Common myeloid progenitor, CD34-positive (primary cell): Measurements from ENCODE around the gene C2orf92.

Experiments
- CTCF ChIA-PET: fragments of 350-600 bp; sonication (Branson Sonifier 250); formaldehyde crosslinking; loops from one replicate; lab custom pipeline; 2021; ENCODE audit warnings: antibody characterized with exemption; lab: Charles Lee
- POLR2A ChIA-PET: fragments of 350-600 bp; sonication (Branson Sonifier 250); formaldehyde crosslinking; loops from one replicate; lab custom pipeline; 2021; ENCODE audit warnings: antibody characterized with exemption; lab: Charles Lee
- DNase-seq, 3 donors: peaks; one replicate each; pipeline versions ENCODE4 v3.0.0 to v3.0.0-alpha.2; 2013
- H3K27ac ChIP-seq, 2 experiments: 1 replicate in 1 of 2; 2 replicates in 1 of 2; pipeline ENCODE4 v1.7.0; 2013; ENCODE audit warnings: inconsistent platforms in 2 of 2, low read length in 2 of 2, mild to moderate bottlenecking in 2 of 2, low read depth in 1 of 2, moderate library complexity in 1 of 2; ENCODE audit not compliant: severe bottlenecking in 2 of 2, insufficient read depth in 1 of 2, poor library complexity in 1 of 2
- H3K27me3 ChIP-seq, 5 experiments: replicated peaks in 2 of 5; 1 replicate in 3 of 5; 2 replicates in 2 of 5; pipeline versions ENCODE4 v1.6.1 to v1.7.0; 2013; ENCODE audit warnings: low read length in 4 of 5, mild to moderate bottlenecking in 2 of 5, moderate library complexity in 2 of 5, inconsistent platforms in 1 of 5; ENCODE audit not compliant: insufficient read depth in 5 of 5, control insufficient read depth in 4 of 5
- H3K36me3 ChIP-seq, 4 experiments: 1 replicate in 2 of 4; 2 replicates in 2 of 4; pipeline versions ENCODE4 v1.6.1 to v1.7.0; 2013; ENCODE audit warnings: low read length in 3 of 4, control low read depth in 1 of 4, mild to moderate bottlenecking in 1 of 4; ENCODE audit not compliant: control insufficient read depth in 4 of 4, insufficient read depth in 4 of 4
- H3K4me1 ChIP-seq, 4 experiments: 1 replicate in 3 of 4; 2 replicates in 1 of 4; pipeline versions ENCODE4 v1.6.1 to v1.7.1; 2013; ENCODE audit warnings: low read length in 3 of 4, mild to moderate bottlenecking in 3 of 4, control low read depth in 1 of 4, inconsistent platforms in 1 of 4, moderate library complexity in 1 of 4; ENCODE audit not compliant: control insufficient read depth in 4 of 4, insufficient read depth in 4 of 4; ENCODE audit errors: control extremely low read depth in 1 of 4
- H3K4me3 ChIP-seq, 7 experiments: 1 replicate in 4 of 7; 2 replicates in 3 of 7; pipeline versions ENCODE4 v1.5.1 to v1.7.0; 2013; ENCODE audit warnings: mild to moderate bottlenecking in 7 of 7, low read length in 6 of 7, moderate library complexity in 6 of 7, inconsistent platforms in 2 of 7, low read depth in 2 of 7, control low read depth in 1 of 7; ENCODE audit not compliant: insufficient read depth in 4 of 7, control insufficient read depth in 1 of 7; ENCODE audit errors: extremely low read depth in 1 of 7
- H3K9me3 ChIP-seq, 5 experiments: 1 replicate in 4 of 5; 2 replicates in 1 of 5; pipeline versions ENCODE4 v1.6.1 to v1.7.1; 2013; ENCODE audit warnings: low read length in 4 of 5, mild to moderate bottlenecking in 2 of 5, inconsistent platforms in 1 of 5, low read depth in 1 of 5, moderate library complexity in 1 of 5; ENCODE audit not compliant: control insufficient read depth in 4 of 5, insufficient read depth in 2 of 5; ENCODE audit errors: control extremely low read depth in 1 of 5
- WGBS: methylation state at CpG from one replicate; pipeline ENCODE4 v1.1.5; 2013; ENCODE audit not compliant: insufficient coverage; 5-methylcytosine and 5-hydroxymethylcytosine counted together

C2orf92 gene

DNA sequence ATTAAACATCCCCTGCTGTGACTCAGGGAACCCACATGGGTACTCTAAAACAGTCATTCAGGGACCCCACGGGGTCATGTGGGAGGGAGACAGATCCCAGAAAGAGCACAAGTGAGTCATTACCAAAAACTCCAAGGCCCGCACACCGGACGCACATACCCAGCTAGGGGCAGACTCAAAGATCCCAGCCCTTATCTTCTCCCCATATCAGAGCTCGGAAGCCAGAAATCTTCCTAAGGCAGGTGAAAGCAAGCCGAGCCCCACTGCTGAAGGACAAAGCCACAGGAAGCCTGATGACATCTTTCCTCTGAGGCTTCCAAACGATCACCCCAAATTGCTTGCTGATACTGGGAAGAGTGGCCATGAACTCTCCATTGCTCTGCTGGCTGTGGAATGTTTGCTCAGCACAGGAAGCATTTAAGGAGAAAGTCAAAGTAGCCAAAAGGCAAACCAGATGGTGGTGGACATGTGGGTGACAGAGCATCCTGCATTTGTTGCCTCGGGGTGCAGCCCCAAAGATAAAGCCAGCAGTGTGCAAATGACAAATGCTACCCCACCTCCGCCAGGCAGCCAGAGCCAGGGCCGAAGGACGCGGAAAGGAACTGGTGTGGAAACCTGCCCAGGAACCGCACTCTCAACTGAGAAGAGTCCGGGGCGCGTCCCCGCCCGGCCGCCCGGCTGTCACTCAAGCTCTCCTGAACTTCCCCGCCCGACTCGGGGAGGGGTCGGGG lies 6.5 kb upstream of the C2orf92 start:
- ChIA-PET CTCF (interaction anchor here (1.1 to 8.8 kb wide), 6 partner anchors 9 to 72 kb away, joined by 3 to 111 read pairs (median 4); partner anchors contain the start of gene COX5B), POLR2A (interaction anchor here (0.7 to 5.3 kb wide), 3 partner anchors 10 to 16 kb away, joined by 5 to 51 read pairs (median 13); partner anchors contain the start of gene COX5B)
- DNase-seq, result peak; percentile 73 to 87 (median 87)
- Histone ChIP-seq H3K9me3 (no peaks in the 10 kb centered on the region), H3K27ac (peak overlapping the region; percentile 27 to 86), H3K4me3 (peak overlapping the region; percentile 72 to 95 (median 77)), H3K36me3 (peaks cover 3 to 23% (median 17%) of the 10 kb centered on the region in 4 experiments), H3K27me3 (no peaks in the 10 kb centered on the region), H3K4me1 (peaks cover 3 to 36% (median 32%) of the 10 kb centered on the region in 4 experiments)
- WGBS, result under 1% methylated on average over 24 of the region's 24 CpGs

DNA sequence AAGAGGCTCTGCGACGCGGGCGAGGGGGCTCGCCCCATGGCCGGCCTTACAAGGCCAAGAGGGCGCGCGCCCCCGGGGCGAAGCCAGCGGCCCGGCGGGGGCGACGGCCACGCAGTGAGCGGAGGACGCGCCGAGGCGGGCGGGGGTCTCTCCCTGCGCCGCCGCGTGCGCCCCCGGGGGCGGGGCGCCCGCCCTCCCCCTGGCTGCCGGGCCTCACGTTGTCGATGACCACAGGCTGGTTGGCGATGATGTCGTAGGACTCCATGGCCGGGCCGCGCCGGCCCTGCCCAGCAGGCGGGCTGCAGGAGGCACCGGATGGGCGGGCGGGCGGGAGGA lies 5.9 kb upstream of the C2orf92 start:
- POLR2A ChIA-PET, result interaction anchor here (1.0 to 5.3 kb wide), 5 partner anchors 9 to 37 kb away, joined by 3 to 51 read pairs (median 10); partner anchors contain the start of gene COX5B
- Histone ChIP-seq H3K4me3 (peak overlapping the region; percentile 72 to 95 (median 77)), H3K27ac (peak overlapping the region; percentile 27 to 86), H3K9me3 (no peaks in the 10 kb centered on the region), H3K27me3 (no peaks in the 10 kb centered on the region), H3K4me1 (peaks cover 3 to 36% (median 32%) of the 10 kb centered on the region in 4 experiments), H3K36me3 (peaks cover 0 to 18% (median 12%) of the 10 kb centered on the region in 4 experiments)
- WGBS, result under 1% methylated on average over 32 of the region's 46 CpGs
- DNase-seq, result no peak
- CTCF ChIA-PET, result interaction anchor here (1.0 to 8.8 kb wide), 11 partner anchors 9 to 78 kb away, joined by 3 to 111 read pairs (median 4); partner anchors contain the start of gene COX5B

GRCh38 chr2:97663962-97664635 lies 5.4 kb upstream of the C2orf92 start, which contains the start of gene ACTR1B:
Gene ACTR1B (minus strand): TSS chr2:97664044. CDS start chr2:97663890, 154 bp downstream.
- Histone ChIP-seq H3K4me1 (peaks cover 3 to 36% (median 32%) of the 10 kb centered on the region in 4 experiments), H3K27me3 (no peaks in the 10 kb centered on the region), H3K9me3 (no peaks in the 10 kb centered on the region), H3K36me3 (peaks cover 0 to 13% (median 8%) of the 10 kb centered on the region in 4 experiments), H3K4me3 (peak within 1 kb of the TSS; percentile 72 to 95 (median 77)), H3K27ac (peak within 1 kb of the TSS; percentile 91 to 98)
- DNase-seq, result peak; percentile 98 to 99 (median 99)
- CTCF ChIA-PET, result interaction anchor here (0.7 to 8.8 kb wide), 13 partner anchors 9 to 79 kb away, joined by 3 to 111 read pairs (median 4); partner anchors contain the start of gene COX5B
- POLR2A ChIA-PET, result interaction anchor here (0.7 to 5.3 kb wide), 6 partner anchors 9 to 36 kb away, joined by 3 to 51 read pairs (median 6); partner anchors contain the start of gene COX5B
- 0% methylated on average over 50 of the region's 60 CpGs for WGBS

GRCh38 chr2:97664636-97664970 lies 4.9 kb upstream of the C2orf92 start:
- ChIA-PET CTCF (interaction anchor here (0.7 to 8.8 kb wide), 14 partner anchors 9 to 79 kb away, joined by 3 to 111 read pairs (median 4); partner anchors contain the start of gene COX5B), POLR2A (interaction anchor here (0.7 to 5.3 kb wide), 6 partner anchors 8 to 36 kb away, joined by 3 to 51 read pairs (median 6); partner anchors contain the start of gene COX5B)
- Histone ChIP-seq H3K9me3 (no peaks in the 10 kb centered on the region), H3K4me3 (peak overlapping the region; percentile 59 to 95 (median 76)), H3K4me1 (peaks cover 3 to 36% (median 32%) of the 10 kb centered on the region in 4 experiments), H3K36me3 (peaks cover 0 to 9% (median 4%) of the 10 kb centered on the region in 4 experiments), H3K27me3 (no peaks in the 10 kb centered on the region), H3K27ac (peak overlapping the region; percentile 91 to 98)
- 4% methylated on average over 20 of the region's 21 CpGs for WGBS
- no peak for DNase-seq

DNA sequence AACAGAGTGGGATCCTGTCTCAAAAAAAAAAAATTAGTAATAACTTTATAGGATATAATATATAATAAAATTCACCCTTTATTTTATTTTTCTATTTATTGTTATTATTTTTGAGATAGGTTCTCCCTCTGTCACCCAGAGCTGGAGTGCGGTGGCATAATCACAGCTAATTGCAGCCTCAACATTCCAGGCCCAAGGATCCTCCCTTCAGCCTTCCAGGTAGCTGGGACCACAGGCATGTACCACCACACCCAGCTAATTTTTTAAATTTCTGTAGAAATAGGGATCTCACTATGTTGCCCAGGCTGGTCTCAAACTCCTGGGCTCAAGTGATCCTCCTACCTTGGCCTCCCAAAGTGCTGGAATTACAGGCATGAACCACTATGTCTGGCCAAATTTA lies 958 bp downstream of the C2orf92 start:
- H3K27ac ChIP-seq, result no peak overlapping the region
- CTCF ChIA-PET, result interaction anchor here (0.8 to 1.6 kb wide), 3 partner anchors 26 to 80 kb away, joined by 3 to 8 read pairs (median 6); no protein-coding TSS in a partner anchor
- H3K36me3 ChIP-seq, result no peaks in the 10 kb centered on the region
- POLR2A ChIA-PET, result no interaction called here
- DNase-seq, result no peak
- H3K27me3 ChIP-seq, result no peaks in the 10 kb centered on the region
- H3K4me1 ChIP-seq, result peaks cover 7 to 28% (median 24%) of the 10 kb centered on the region in 4 experiments
- 100% methylated on average over 1 of the region's 1 CpG for WGBS
- H3K9me3 ChIP-seq, result no peaks in the 10 kb centered on the region
- H3K4me3 ChIP-seq, result no peak overlapping the region

DNA sequence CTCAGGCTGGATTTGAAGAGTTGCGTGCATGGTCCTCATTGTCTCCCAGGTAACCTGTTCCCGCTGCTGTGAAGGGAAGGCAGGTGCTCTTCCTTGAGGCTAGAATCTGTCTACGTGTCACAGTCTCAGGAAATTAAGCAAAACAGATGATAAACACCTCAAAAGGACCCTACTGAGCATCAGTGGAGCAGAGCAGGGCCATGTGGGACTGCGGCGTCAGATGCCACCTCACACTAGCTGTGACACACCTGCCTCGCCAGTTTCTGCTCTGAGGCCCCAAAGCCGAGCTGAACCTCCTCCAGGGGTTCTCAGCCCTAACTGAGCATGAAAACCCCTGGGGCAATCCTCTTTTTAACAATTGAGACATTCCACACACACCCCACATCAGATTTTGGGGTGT lies 2.0 kb downstream of the C2orf92 start:
- H3K27ac ChIP-seq, result no peak overlapping the region
- ChIA-PET POLR2A (no interaction called here), CTCF (interaction anchor here (1.3 kb wide), 1 partner anchor 59 kb away, joined by 3 read pairs; no protein-coding TSS in a partner anchor)
- H3K27me3 ChIP-seq, result no peaks in the 10 kb centered on the region
- 98% methylated on average over 7 of the region's 7 CpGs for WGBS
- no peak for DNase-seq
- no peaks in the 10 kb centered on the region for H3K36me3 ChIP-seq
- H3K9me3 ChIP-seq, result no peaks in the 10 kb centered on the region
- H3K4me1 ChIP-seq, result peaks cover 7 to 28% (median 24%) of the 10 kb centered on the region in 4 experiments
- H3K4me3 ChIP-seq, result no peak overlapping the region
